HFFc6 (cell line): Measurements from ENCODE around the gene EXOC3L1. TPM values are rescaled to one million over a fixed set of nuclear protein-coding genes. Genes with fewer than 3 reads are reported as not detected.

ENCODE experiments used
- DNase-seq: peaks from one replicate; pipeline ENCODE4 v3.0.0-alpha.2; 2018
- H3K27ac Mint-ChIP-seq: 2 replicates; pipeline ENCODE4 v1.8.0; 2020; ENCODE audit warnings: mild to moderate bottlenecking, mixed read lengths
- H3K27me3 Mint-ChIP-seq: 2 replicates; pipeline ENCODE4 v1.8.0; 2021; ENCODE audit warnings: mild to moderate bottlenecking, moderate library complexity, mixed read lengths; ENCODE audit not compliant: insufficient read depth
- H3K36me3 Mint-ChIP-seq: 2 replicates; pipeline ENCODE4 v1.8.0; 2021; ENCODE audit warnings: low read depth, mixed read lengths
- H3K4me1 Mint-ChIP-seq: 2 replicates; pipeline ENCODE4 v1.8.0; 2020; ENCODE audit warnings: low read depth, mixed read lengths
- H3K4me3 Mint-ChIP-seq: 2 replicates; pipeline ENCODE4 v1.8.0; 2020; ENCODE audit warnings: mild to moderate bottlenecking, moderate library complexity, mixed read lengths
- H3K9me3 Mint-ChIP-seq: 2 replicates; pipeline ENCODE4 v1.8.0; 2020; ENCODE audit warnings: mild to moderate bottlenecking, mixed read lengths
- CTCF ChIP-seq: fragments of 200-600 bp; sonication (generic); IDR thresholded peaks from 2 replicates; pipeline ENCODE4 v1.5.0; 2021; ENCODE audit warnings: antibody characterized with exemption, mild to moderate bottlenecking
- total RNA-seq, 6 experiments: library from RNA; stranded (reverse); fragmentation: NEBNext Ultra II Directional; extraction: Animal tissue kit (Norgen Biotek cat#: 25700); gene quantifications; 2 replicates in 1 of 6; 3 replicates in 5 of 6; pipeline ENCODE4 v1.2.3, GENCODE V29; 2021

Gene EXOC3L1
- total RNA-seq, 6 experiments from 2014 or later, result 0.18 TPM; not detected in 5

- peaks cover 24% of the 10 kb centered on the region for H3K4me1 Mint-ChIP-seq
- peak; percentile 74 for DNase-seq
- H3K27ac Mint-ChIP-seq, result peak overlapping the region; percentile 83
- no peak overlapping the region for H3K4me3 Mint-ChIP-seq
- no peaks in the 10 kb centered on the region for H3K9me3 Mint-ChIP-seq
- no peak for TF ChIP-seq CTCF
- H3K36me3 Mint-ChIP-seq, result no peaks in the 10 kb centered on the region
- H3K27me3 Mint-ChIP-seq, result peaks cover 4% of the 10 kb centered on the region
These were observed 17.5 kb upstream of the EXOC3L1 start for GRCh38 chr16:67207249-67208091.

GRCh38 chr16:67206838-67207248 is 16.9 kb upstream of the EXOC3L1 start:
- Mint-ChIP-seq H3K27me3 (peaks cover 4% of the 10 kb centered on the region), H3K36me3 (no peaks in the 10 kb centered on the region), H3K4me3 (no peak overlapping the region), H3K9me3 (no peaks in the 10 kb centered on the region), H3K4me1 (peaks cover 24% of the 10 kb centered on the region), H3K27ac (peak overlapping the region; percentile 75)
- peak; percentile 25 for DNase-seq
- TF ChIP-seq CTCF, result no peak

- peak overlapping the region; percentile 75 for H3K27ac Mint-ChIP-seq
These were observed 16.3 kb upstream of the EXOC3L1 start for GRCh38 chr16:67206129-67206837.

GRCh38 chr16:67204076-67204475 is 14.1 kb upstream of the EXOC3L1 start:
- Mint-ChIP-seq H3K9me3 (no peaks in the 10 kb centered on the region), H3K27me3 (peaks cover 6% of the 10 kb centered on the region), H3K4me1 (peaks cover 24% of the 10 kb centered on the region), H3K4me3 (no peak overlapping the region), H3K27ac (no peak overlapping the region), H3K36me3 (0 out of 2 replicates have a peak, but pooled peaks cover 8% of the 10 kb centered on the region)
- no peak for TF ChIP-seq CTCF
- no peak for DNase-seq

More at GRCh38 chr16:67206129-67206837, 16.3 kb upstream of the EXOC3L1 start:
- Mint-ChIP-seq H3K9me3 (no peaks in the 10 kb centered on the region), H3K4me1 (peaks cover 24% of the 10 kb centered on the region), H3K4me3 (no peak overlapping the region), H3K36me3 (no peaks in the 10 kb centered on the region), H3K27me3 (peaks cover 4% of the 10 kb centered on the region)
- no peak for TF ChIP-seq CTCF
- no peak for DNase-seq

- 0 out of 2 replicates have a peak, but pooled peaks cover 8% of the 10 kb centered on the region for H3K36me3 Mint-ChIP-seq
- H3K4me1 Mint-ChIP-seq, result peaks cover 21% of the 10 kb centered on the region
These were observed 13.1 kb upstream of the EXOC3L1 start for GRCh38 chr16:67202956-67203493.

More at GRCh38 chr16:67202956-67203493, 13.1 kb upstream of the EXOC3L1 start:
- no peak overlapping the region for H3K27ac Mint-ChIP-seq
- H3K4me3 Mint-ChIP-seq, result no peak overlapping the region
- no peaks in the 10 kb centered on the region for H3K9me3 Mint-ChIP-seq
- peaks cover 4% of the 10 kb centered on the region for H3K27me3 Mint-ChIP-seq
- no peak for TF ChIP-seq CTCF
- DNase-seq, result no peak
